ENCODE data around the gene IL3.

Gene IL3

DNA sequence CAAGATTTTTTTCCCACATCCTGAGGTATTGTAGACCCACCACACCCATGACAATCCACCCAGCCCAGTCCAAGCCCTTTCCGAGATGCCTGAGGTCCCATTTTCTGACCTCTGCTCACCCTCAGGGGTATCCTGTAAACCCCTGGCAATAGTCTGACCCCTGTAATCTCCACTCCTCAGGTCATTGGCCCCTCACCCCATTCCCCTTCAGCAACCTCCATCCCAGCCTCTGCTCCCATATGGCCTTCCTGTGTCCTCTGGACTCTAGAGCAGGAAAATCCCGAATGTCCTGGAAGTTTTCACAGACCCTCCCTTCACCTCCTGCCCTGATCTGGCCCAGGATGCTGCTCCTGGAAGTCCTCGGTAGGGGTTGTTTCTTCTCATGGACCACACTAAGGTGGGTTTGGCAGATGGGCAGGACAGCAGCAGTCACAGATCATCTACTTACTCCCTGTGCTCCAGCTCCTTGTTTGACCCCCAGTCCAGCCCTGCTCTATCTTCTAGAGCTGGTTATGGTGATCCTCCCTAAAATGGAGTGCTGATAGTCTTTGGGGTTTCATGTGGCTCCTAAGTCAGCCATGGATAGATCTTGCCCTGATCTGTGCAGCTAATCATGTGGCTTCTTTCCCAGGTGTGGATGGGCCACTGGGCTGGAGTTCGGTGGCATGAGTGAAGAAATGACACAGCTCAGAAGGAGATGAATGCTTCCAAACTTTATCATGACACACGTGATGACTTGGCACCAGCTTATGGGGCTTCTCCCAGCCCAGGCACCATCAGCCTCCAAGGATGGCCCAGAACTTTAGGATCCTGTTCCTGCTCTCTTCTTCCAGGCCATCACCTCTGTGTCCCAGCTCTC is 37.0 kb upstream of the IL3 start:
- H3K9me3 ChIP-seq (ENCODE audit: low read depth, low read length), result no peaks in the 10 kb centered on the region
- H3K27ac ChIP-seq, result no peak overlapping the region
- no peak overlapping the region for H3K4me3 ChIP-seq
- TF ChIP-seq EZH2 (IDR thresholded peaks at IDR 0.05), result no peak
- no peak for TF ChIP-seq POLR2AphosphoS5 (IDR thresholded peaks at IDR 0.05; ENCODE audit: borderline replicate concordance, low read depth, low read length)
- no peak for TF ChIP-seq FOXP2 (optimal IDR thresholded peaks at IDR 0.05; ENCODE audit: control extremely low read depth, extremely low read length, insufficient read depth)
- H3K9ac ChIP-seq (ENCODE audit: insufficient read length), result no peak overlapping the region
- DNase-seq (ENCODE audit: low read depth, low spot score), result no peak
- no peaks in the 10 kb centered on the region for H3K36me3 ChIP-seq (ENCODE audit: insufficient read depth, low read length)

DNA sequence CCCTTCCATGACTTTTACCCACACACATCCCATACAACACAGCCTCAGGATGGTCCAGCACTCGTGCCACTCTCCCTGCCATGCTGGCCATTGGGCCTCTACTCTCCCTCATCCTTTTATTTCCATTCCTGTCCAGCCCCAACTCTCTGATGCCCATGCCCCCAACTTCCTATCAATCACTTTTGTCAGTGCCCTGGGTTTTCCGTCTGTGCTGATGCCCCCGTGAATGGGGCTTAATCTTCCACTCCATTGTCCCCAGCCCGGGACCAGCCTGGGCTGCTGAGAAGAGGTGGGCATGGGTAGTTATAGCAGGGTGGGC is 36.4 kb upstream of the IL3 start:
- no peak overlapping the region for H3K9ac ChIP-seq (ENCODE audit: insufficient read length)
- no peak for DNase-seq (ENCODE audit: low read depth, low spot score)

DNA sequence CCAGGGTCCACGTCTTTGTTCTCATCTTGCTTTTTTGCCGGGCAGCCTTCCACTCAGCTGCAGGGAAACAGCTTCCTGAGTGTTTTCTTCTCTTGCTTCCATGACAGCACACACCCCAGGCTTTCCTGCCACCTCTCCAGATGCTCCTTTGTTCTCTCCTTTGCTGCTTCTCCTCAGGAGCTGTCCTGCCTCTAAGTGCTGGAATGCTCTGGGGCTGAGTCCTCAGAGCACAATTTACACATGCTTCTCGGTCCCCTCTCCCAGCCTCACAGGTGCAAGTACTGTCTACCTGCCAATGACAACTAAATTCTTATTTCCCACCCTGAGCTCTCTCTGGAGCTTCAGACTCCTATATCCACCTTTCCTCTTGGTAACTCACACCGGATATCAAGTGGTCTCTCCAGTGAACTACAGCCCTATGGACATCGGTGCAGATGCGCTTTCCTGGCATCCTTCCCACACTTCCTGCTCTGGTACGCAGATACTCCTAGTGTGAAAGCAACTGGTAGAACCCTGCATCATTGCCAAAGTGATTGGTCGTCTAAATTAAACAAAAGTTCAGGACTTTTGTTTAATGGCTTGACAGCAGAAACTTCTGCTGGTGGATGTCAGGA is 35.6 kb upstream of the IL3 start:
- no peak for DNase-seq (ENCODE audit: low read depth, low spot score)
- H3K4me3 ChIP-seq, result no peak overlapping the region
- TF ChIP-seq EZH2 (IDR thresholded peaks at IDR 0.05) (no peak), POLR2AphosphoS5 (IDR thresholded peaks at IDR 0.05; ENCODE audit: borderline replicate concordance, low read depth, low read length) (no peak), FOXP2 (optimal IDR thresholded peaks at IDR 0.05; ENCODE audit: control extremely low read depth, extremely low read length, insufficient read depth) (no peak)
- no peak overlapping the region for H3K9ac ChIP-seq (ENCODE audit: insufficient read length)
- H3K27ac ChIP-seq, result no peak overlapping the region
- H3K36me3 ChIP-seq (ENCODE audit: insufficient read depth, low read length), result no peaks in the 10 kb centered on the region
- H3K9me3 ChIP-seq (ENCODE audit: low read depth, low read length), result no peaks in the 10 kb centered on the region

More for the DNA sequence above, 36.4 kb upstream of the IL3 start:
- Histone ChIP-seq H3K9me3 (ENCODE audit: low read depth, low read length) (no peaks in the 10 kb centered on the region), H3K4me3 (no peak overlapping the region), H3K36me3 (ENCODE audit: insufficient read depth, low read length) (no peaks in the 10 kb centered on the region), H3K27ac (no peak overlapping the region)
- no peak for TF ChIP-seq FOXP2 (optimal IDR thresholded peaks at IDR 0.05; ENCODE audit: control extremely low read depth, extremely low read length, insufficient read depth)

DNA sequence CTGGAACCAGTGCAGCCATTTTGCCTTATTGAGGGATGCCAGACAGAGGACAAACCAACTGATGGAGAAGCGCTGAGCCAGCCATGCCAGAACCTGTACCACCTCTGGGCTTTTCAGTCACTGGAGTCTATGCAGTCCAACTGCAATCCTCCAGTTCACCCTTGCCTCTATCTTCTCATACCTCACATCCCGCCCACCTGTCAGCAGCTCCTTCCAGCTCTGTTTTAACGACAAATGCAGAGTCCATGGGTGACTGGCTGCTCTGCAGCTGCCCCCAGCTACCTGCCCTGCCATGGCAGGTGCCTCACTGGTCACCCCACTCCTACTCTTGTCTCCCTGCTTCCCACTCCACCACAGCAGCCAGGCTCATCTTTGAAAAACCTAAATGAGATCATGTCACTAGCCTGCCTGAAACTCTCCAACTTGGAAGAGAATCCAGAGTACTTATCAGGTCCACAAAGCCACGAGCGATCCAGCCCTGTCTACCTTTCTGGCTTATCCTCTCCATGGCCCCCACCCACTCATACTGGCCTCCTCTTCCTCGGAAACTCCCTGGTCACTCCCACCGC is 35.0 kb upstream of the IL3 start:
- H3K9me3 ChIP-seq (ENCODE audit: low read depth, low read length), result no peaks in the 10 kb centered on the region
- H3K27ac ChIP-seq, result no peak overlapping the region
- H3K4me3 ChIP-seq, result no peak overlapping the region
- no peak overlapping the region for H3K9ac ChIP-seq (ENCODE audit: insufficient read length)
- TF ChIP-seq FOXP2 (optimal IDR thresholded peaks at IDR 0.05; ENCODE audit: control extremely low read depth, extremely low read length, insufficient read depth) (no peak), EZH2 (IDR thresholded peaks at IDR 0.05) (no peak), POLR2AphosphoS5 (IDR thresholded peaks at IDR 0.05; ENCODE audit: borderline replicate concordance, low read depth, low read length) (no peak)
- no peaks in the 10 kb centered on the region for H3K36me3 ChIP-seq (ENCODE audit: insufficient read depth, low read length)
- no peak for DNase-seq (ENCODE audit: low read depth, low spot score)

DNA sequence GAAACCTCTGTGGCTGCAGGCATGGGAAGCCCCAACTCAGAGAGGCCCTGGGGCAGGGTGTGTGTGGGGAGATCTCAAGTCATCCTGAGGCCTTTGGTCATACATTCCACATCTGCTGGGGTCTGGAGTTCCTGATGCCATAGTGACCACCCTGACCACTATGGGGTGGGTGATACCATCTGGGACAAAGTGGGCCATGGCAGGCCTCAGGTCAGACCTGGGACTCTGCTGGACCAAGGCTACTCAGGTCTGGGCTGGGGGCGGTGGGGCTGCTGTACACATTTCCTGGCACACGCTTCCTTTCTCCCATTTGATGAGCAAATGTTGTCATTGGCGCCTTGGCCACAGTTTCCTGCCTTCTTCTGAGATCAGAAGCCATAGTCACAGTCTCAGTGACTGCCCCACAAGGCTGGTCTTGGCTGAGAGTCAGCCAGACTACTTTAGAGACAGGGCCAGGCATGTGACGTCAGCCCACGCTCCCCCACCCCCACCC is 33.9 kb upstream of the IL3 start:
- no peak overlapping the region for H3K4me3 ChIP-seq
- no peaks in the 10 kb centered on the region for H3K9me3 ChIP-seq (ENCODE audit: low read depth, low read length)
- no peak overlapping the region for H3K9ac ChIP-seq (ENCODE audit: insufficient read length)
- DNase-seq (ENCODE audit: low read depth, low spot score), result no peak
- no peaks in the 10 kb centered on the region for H3K36me3 ChIP-seq (ENCODE audit: insufficient read depth, low read length)
- H3K27ac ChIP-seq, result no peak overlapping the region
- TF ChIP-seq EZH2 (IDR thresholded peaks at IDR 0.05) (no peak), POLR2AphosphoS5 (IDR thresholded peaks at IDR 0.05; ENCODE audit: borderline replicate concordance, low read depth, low read length) (no peak), FOXP2 (optimal IDR thresholded peaks at IDR 0.05; ENCODE audit: control extremely low read depth, extremely low read length, insufficient read depth) (no peak)

DNA sequence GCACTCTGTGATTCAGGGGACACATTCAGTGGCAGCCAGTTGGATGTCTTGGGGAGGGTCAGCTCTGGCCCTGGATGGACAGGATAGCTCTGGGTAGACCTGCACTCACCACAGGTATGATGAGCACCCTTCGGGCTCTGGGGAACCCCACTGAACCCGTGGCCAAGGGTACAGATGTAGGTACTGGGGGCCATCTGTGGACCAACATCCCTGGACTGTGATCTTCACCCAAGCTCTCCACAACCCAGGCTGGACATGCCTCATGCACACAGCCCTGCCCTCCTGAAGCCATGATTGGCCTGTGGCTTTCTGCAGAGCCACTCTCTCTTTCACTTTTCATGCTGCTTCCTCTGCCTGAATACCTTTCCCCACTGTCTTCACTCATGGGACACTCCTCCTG is 33.4 kb upstream of the IL3 start:
- TF ChIP-seq POLR2AphosphoS5 (IDR thresholded peaks at IDR 0.05; ENCODE audit: borderline replicate concordance, low read depth, low read length), result no peak
- no peak for TF ChIP-seq FOXP2 (optimal IDR thresholded peaks at IDR 0.05; ENCODE audit: control extremely low read depth, extremely low read length, insufficient read depth)
- TF ChIP-seq EZH2 (IDR thresholded peaks at IDR 0.05), result no peak
- Histone ChIP-seq H3K4me3 (no peak overlapping the region), H3K36me3 (ENCODE audit: insufficient read depth, low read length) (no peaks in the 10 kb centered on the region), H3K9me3 (ENCODE audit: low read depth, low read length) (no peaks in the 10 kb centered on the region), H3K9ac (ENCODE audit: insufficient read length) (no peak overlapping the region), H3K27ac (no peak overlapping the region)
- DNase-seq (ENCODE audit: low read depth, low spot score), result no peak

DNA sequence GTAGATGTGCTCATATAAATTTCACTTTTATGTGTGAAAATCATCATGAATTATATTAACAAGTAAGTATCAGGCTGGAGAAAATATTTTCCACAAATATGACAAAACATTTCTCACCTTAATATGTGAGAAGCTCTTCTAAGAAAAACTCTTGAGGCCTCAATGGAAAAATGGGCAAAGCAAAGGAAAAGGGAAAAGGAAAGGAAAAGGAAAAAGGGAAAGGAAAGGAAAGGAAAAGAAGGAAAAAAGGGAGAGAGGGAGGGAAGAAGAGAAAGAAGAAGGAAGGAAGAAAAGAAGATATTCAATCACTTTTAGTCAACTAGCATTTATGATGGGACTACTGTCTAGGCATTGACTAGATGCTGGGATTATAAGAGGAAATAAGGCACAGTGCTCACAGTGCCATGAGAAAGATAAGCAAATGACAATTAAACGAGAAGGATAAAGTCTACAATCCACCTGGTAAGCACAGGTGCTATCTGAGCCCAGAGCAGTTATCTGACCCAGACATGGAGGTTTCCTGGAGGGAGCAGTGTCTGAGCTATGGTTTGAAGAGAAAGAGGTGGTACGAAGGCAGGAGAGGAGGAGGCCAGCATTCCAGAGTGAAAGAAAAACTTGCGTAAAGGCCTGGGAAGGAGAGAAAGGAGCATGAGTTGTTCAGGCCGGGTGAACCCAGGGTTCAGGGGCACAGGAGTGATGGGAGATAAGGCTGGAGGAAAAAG is 30.7 kb upstream of the IL3 start:
- no peak for TF ChIP-seq POLR2AphosphoS5 (IDR thresholded peaks at IDR 0.05; ENCODE audit: borderline replicate concordance, low read depth, low read length)
- TF ChIP-seq FOXP2 (optimal IDR thresholded peaks at IDR 0.05; ENCODE audit: control extremely low read depth, extremely low read length, insufficient read depth), result no peak
- no peak for TF ChIP-seq EZH2 (IDR thresholded peaks at IDR 0.05)
- DNase-seq (ENCODE audit: low read depth, low spot score), result no peak
- no peak overlapping the region for H3K9ac ChIP-seq (ENCODE audit: insufficient read length)
- H3K36me3 ChIP-seq (ENCODE audit: insufficient read depth, low read length), result no peaks in the 10 kb centered on the region
- no peak overlapping the region for H3K4me3 ChIP-seq
- H3K27ac ChIP-seq, result no peak overlapping the region
- no peaks in the 10 kb centered on the region for H3K9me3 ChIP-seq (ENCODE audit: low read depth, low read length)

DNA sequence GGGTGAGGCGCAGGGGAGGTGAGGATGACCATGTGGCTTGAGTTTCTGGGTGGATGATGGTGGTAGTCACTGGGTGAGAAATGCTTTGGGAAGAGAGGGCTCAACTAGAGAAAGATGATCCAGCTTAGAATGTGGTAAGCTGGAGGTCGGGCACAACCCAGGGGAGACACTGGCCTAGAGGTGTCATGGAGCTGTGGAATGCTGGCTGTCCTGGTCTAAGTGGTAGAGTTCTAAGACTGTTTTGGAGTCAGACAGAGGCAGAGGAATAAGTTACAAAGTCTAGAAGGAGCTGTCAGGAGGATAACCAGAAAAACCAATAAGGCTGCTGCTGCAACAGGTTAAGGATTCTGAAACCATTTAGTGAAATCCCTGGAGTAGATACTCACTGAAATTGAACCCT is 29.8 kb upstream of the IL3 start:
- no peaks in the 10 kb centered on the region for H3K9me3 ChIP-seq (ENCODE audit: low read depth, low read length)
- no peak overlapping the region for H3K9ac ChIP-seq (ENCODE audit: insufficient read length)
- H3K27ac ChIP-seq, result no peak overlapping the region
- no peak for TF ChIP-seq FOXP2 (optimal IDR thresholded peaks at IDR 0.05; ENCODE audit: control extremely low read depth, extremely low read length, insufficient read depth)
- no peak overlapping the region for H3K4me3 ChIP-seq
- H3K36me3 ChIP-seq (ENCODE audit: insufficient read depth, low read length), result no peaks in the 10 kb centered on the region
- no peak for DNase-seq (ENCODE audit: low read depth, low spot score)
